Measurements from ENCODE around the gene STARD6. TPM values are rescaled to one million over a fixed set of nuclear protein-coding genes. Genes with fewer than 3 reads are reported as not detected.

STARD6 gene
- total and polyA plus RNA-seq, 10 of the 15 experiments (the other 5 are each of a cell fraction or from before 2014, with no cell fraction given) = 0.10 to 0.84 (median 0.34) TPM; not detected in 3

GRCh38 chr18:54284981-54285785 lies 72.5 kb downstream of the STARD6 start (continued):
- TF ChIP-seq ZNF592 (IDR thresholded peaks at IDR 0.05) (no peak), CREB1 (IDR thresholded peaks at IDR 0.05; ENCODE audit: low read depth) (peak; percentile 67), TCF3 (IDR thresholded peaks at IDR 0.05; ENCODE audit: borderline replicate concordance, insufficient read depth, low read depth, low read length) (peak; percentile 100), NR2F1 (conservative IDR thresholded peaks at IDR 0.05) (peak; percentile 92), SUZ12 (IDR thresholded peaks at IDR 0.05; ENCODE audit: unreplicated experiment) (no peak), FOXM1 (IDR thresholded peaks at IDR 0.05; ENCODE audit: low read depth, low read length) (peak; percentile 99), E2F8 (IDR thresholded peaks at IDR 0.05; ENCODE audit: low read depth, partially characterized antibody) (no peak), STAT3 (IDR thresholded peaks at IDR 0.05; ENCODE audit: low read depth, low read length) (0 out of 2 replicates have a peak, but pooled peaks have one; percentile 25), USF1 (IDR thresholded peaks at IDR 0.05; ENCODE audit: borderline replicate concordance, extremely low read length, insufficient read depth, low read depth, low read length) (no peak), HCFC1 (IDR thresholded peaks at IDR 0.05; ENCODE audit: low read length) (no peak), SUPT20H (IDR thresholded peaks at IDR 0.05; ENCODE audit: borderline replicate concordance, control insufficient read depth, low read depth, low read length) (no peak), TBL1XR1 (IDR thresholded peaks at IDR 0.05; ENCODE audit: low read depth, low read length) (peak; percentile 86), ZNF622 (IDR thresholded peaks at IDR 0.05) (no peak), SPI1 (IDR thresholded peaks at IDR 0.05; ENCODE audit: borderline replicate concordance, insufficient read depth, low read depth, low read length) (peak; percentile 42; the same call in 1 of the 2 replicates), ZNF24 (IDR thresholded peaks at IDR 0.05) (peak; percentile 93), FOS (IDR thresholded peaks at IDR 0.05; ENCODE audit: borderline replicate concordance, extremely low read depth, insufficient read length) (no peak), BHLHE40 (IDR thresholded peaks at IDR 0.05; ENCODE audit: borderline replicate concordance in 1 of 2, low read depth in 2 of 2, low read length in 1 of 2) (peak; percentile 90 to 91), NR2C1 (IDR thresholded peaks at IDR 0.05) (no peak), PML (IDR thresholded peaks at IDR 0.05; ENCODE audit: low read length) (peak; percentile 74), NFYB (IDR thresholded peaks at IDR 0.05; ENCODE audit: insufficient read depth, low read depth, low read length) (no peak)
- TF ChIP-seq, protein P1, sequence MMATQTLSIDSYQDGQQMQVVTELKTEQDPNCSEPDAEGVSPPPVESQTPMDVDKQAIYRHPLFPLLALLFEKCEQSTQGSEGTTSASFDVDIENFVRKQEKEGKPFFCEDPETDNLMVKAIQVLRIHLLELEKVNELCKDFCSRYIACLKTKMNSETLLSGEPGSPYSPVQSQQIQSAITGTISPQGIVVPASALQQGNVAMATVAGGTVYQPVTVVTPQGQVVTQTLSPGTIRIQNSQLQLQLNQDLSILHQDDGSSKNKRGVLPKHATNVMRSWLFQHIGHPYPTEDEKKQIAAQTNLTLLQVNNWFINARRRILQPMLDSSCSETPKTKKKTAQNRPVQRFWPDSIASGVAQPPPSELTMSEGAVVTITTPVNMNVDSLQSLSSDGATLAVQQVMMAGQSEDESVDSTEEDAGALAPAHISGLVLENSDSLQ (IDR thresholded peaks at IDR 0.05) = peak; percentile 82

All from GM12878 (cell line).